Stimulated activated CD4-positive, alpha-beta T cell treated with anti-CD3 and anti-CD28 coated beads, TNF-alpha, amount 100 ng/mL, for 48 hours (primary cell): ENCODE data around the gene KLKB1.
"Not testable (repeated sequence)": the region's sequence is repeated elsewhere in the genome, so short reads cannot be mapped to it uniquely, and the experiment has no call there.

Source experiments
- DNase-seq, 3 donors: peaks; one replicate each; pipeline ENCODE4 v3.0.0-alpha.2; 2020; ENCODE audit warnings: low read depth in 3 of 3

KLKB1 gene

DNA sequence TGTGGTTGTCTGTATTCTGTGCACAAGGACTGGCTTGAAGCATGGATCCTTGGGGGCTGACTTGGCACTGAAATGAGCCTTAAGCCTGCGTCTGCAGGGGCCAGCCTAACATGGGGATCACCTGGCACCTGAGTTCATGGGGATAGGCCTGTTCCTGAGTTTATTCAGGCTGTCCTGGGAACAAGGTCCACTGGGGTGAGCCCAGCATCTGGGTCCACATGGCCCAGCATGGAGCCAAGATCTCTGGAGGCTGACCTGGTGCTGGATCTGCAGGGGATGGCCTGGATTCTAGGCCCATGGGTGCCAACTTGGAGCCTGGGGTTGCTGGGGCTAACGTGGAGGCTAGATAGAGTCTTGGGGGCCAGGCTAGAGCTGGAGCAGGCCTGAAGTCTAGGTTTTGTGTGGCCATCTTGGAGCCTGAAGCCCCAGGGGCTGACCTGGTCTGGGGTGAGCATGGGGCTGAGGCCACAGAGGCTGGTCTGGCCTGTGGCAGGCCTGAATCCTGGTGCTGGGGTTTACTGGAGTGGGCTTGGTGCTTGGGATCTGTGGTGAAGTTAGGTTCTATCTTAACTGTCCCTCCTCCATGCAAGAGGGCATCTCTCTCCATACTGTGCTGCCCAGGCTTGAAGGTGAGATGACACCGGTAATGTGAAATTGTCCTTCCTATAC is 652 bp upstream of the KLKB1 start:
- no peak for DNase-seq

- no peak for DNase-seq
Observed at GRCh38 chr4:186227744-186228513, 622 bp downstream of the KLKB1 start.

GRCh38 chr4:186228514-186228894 is 1.2 kb downstream of the KLKB1 start:
- DNase-seq: no peak

GRCh38 chr4:186234367-186234766 is 7.1 kb downstream of the KLKB1 start:
- no peak for DNase-seq

DNA sequence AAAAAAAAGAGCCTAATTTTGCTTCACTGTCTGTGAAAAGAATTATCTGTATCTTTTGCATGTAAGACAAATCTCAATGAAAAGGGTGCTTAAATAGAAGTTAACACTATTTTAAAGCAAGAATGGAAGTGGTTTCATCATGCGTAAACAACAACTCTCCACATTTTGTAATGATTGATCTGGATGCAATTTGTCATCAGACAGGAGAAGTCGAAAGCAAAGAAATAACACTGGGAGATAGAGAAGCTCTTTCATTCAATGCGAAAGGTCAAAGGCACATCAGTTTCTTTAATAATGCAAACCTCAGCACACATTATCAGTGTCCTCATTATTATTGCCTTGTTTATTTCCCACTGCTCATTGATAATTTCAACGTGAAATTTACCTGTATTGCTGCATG is 8.8 kb downstream of the KLKB1 start:
- no peak for DNase-seq

DNA sequence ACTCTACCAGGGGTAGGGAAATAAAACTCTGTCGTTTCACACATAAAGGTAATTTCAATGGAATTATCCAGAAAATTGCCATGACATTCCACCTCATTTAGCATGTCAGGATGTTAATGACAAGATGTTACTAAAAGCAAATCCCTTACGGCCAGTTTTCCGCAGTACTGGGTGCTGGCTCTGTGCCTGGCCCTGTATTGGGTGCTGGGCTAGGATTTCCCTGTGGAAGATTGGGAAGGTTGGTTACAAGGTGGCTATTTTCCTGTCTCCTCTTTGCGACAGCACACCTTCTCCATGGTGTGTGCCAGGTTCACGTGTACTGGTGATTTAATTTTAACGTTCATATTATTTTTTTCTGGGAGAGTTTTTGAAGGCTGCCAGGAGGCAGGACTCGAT is 13.1 kb downstream of the KLKB1 start:
- DNase-seq: no peak

GRCh38 chr4:186240848-186241491 is 13.7 kb downstream of the KLKB1 start:
- no peak for DNase-seq

DNA sequence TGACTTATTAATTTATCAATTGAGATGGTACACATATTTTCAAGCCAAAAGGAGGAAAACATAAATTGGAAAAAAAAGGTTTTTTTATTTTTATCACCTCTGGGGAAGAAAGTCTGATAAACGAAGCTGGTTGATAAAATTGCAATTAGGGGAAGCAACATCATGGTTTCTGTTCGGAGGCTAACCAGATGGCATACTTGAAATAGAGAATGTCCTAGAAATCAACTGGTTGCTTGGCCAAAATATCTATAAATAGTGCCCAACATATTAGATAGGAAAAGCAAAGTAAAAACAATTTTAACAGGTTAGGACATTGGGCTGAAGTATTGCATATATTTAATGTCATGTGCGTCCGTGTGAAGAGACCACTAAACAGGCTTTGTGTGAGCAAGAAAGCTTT is 14.3 kb downstream of the KLKB1 start:
- no peak for DNase-seq

- DNase-seq: not testable (repeated sequence)
Observed at GRCh38 chr4:186242031-186242430, 14.7 kb downstream of the KLKB1 start.

- DNase-seq: no peak
Observed at GRCh38 chr4:186243331-186243730, 16.0 kb downstream of the KLKB1 start.

- no peak for DNase-seq
Observed at GRCh38 chr4:186244835-186245234, 17.5 kb downstream of the KLKB1 start.

GRCh38 chr4:186247062-186247752 is 19.9 kb downstream of the KLKB1 start:
- not testable (repeated sequence) for DNase-seq

DNA sequence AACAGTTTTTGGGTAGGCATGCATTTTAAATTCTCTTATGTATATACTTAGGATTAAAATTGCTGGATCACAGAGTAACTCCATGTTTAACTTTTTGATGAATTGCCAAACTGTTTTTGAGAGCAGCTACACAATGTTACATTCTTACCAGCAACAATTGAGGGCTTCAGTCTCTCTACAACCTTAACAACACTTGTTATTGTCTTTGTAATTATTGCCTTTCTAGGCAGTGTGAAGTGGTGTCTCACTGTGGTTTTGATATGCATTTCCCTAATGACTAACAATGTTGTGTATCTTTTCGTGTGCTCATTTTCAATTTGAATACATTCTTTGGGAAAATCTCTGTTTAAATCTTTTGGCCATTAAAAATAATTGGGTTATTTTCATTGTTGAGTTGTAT is 21.3 kb downstream of the KLKB1 start:
- DNase-seq: no peak

- no peak for DNase-seq
Observed at GRCh38 chr4:186249785-186250754, 22.8 kb downstream of the KLKB1 start.

- no peak for DNase-seq
Observed at GRCh38 chr4:186250760-186251159, 23.5 kb downstream of the KLKB1 start.

DNA sequence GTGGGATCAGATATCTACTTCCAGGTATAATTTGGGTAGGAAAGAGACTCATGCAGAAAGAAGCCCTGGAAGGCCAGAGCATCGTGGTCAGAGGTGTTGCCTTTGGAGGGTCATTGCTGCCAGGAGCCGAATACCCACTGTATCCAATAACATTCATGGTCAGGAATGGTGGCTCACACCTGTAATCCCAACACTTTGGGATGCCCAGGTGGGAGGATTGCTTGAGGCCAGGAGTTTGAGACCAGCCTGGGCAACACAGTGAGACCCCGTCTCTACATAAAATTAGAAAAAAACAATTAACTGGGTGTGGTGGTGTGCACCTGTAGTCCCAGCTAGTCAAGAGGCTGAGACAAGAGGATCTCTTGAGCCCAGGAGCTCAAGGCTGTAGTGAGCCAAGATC is 27.8 kb downstream of the KLKB1 start:
- DNase-seq: no peak

- DNase-seq: no peak
Observed at GRCh38 chr4:186258216-186258811, 31.0 kb downstream of the KLKB1 start.

- no peak for DNase-seq
Observed at GRCh38 chr4:186260117-186260503, 32.8 kb downstream of the KLKB1 start.

DNA sequence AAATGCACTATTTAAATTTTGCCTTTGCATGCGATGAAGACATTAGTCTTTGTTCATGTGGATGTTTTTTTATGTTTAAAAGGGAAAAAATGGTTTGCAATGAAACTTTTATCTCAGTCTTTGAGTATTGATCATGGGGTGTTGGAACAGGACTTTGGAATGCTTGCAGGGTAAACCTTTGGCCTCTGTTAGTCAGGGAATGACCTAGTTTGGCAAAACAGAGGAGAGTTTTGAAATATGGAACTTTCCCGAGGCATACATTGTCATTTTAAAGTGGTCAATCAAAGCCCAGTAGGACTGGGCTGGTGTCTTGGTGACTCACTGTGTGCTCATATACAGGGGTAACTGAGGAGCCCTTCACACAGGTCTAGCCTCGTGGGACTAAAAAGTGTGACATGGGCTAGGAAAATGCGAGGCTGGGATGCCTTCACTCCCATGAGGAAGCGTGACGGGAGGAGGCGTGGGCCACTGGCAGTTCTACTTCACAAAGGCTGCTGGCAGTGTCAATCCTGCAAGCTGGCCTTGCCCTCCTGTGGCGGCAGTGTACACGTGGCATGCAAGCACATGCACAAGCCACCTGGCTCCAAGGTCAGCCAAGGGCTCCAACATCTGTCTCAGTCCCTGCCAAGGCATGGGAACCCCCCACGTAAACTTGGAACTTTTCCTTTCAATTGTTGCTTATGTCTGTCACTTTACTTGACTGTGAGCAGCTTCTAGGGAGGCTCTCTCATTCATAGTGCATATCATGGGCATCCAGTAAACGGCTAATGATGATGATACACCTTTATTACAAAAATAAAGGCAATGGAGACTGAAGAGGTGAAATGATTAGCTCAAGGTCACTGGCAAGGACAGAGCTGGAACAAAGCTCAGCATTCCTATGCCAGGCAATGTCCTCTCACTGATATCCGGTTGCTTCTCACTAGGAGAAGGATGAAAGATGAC is 33.5 kb downstream of the KLKB1 start:
- DNase-seq: no peak

DNA sequence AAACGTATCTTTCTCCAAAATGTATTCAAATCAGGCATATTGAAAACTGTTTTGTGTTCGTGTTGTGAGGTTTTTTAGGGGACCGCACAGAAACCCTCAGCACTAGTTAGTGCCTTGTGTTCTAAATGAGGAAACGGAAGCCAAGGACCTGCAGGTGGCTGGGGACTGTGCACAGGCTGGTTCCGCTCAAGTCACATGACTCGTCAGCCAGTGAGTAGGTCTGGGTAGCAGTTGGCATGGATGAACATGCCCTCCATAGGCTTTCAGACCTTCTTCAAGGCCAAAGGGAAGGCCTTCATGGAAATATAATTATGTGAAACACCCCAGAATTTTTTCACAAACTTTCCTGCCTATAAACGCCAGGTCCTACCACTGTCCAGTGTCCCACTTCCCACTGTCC is 37.4 kb downstream of the KLKB1 start:
- no peak for DNase-seq
